ENCODE measurements around the gene SKA2.

- no peak for TF ChIP-seq EZH2 (IDR thresholded peaks at IDR 0.05; ENCODE audit: borderline replicate concordance, low read depth, low read length, severe bottlenecking)
- no peak for TF ChIP-seq POLR2A (IDR thresholded peaks at IDR 0.05; ENCODE audit: low read depth, low read length)
- TF ChIP-seq GATA2 (IDR thresholded peaks at IDR 0.05; ENCODE audit: insufficient read depth, insufficient read length, low read depth, low read length) = no peak
Observed at GRCh38 chr17:59073972-59074371, 81.0 kb downstream of the SKA2 start.
